Subcutaneous abdominal adipose tissue (tissue), 5 donors: Measurements from ENCODE around the gene RAB6A.
"Not testable (repeated sequence)": the region's sequence is repeated elsewhere in the genome, so short reads cannot be mapped to it uniquely, and the experiment has no call there.

Experiments used
- H3K27ac ChIP-seq: one replicate; pipeline ENCODE4 v1.7.0; 2013; ENCODE audit warnings: low read depth, mild to moderate bottlenecking, inconsistent platforms, low read length, moderate library complexity
- H3K27me3 ChIP-seq, 5 donors: one replicate each; pipeline ENCODE4 v1.7.0; 2013; ENCODE audit warnings: low read length in 5 of 5, inconsistent platforms in 1 of 5; ENCODE audit not compliant: control insufficient read depth in 5 of 5, insufficient read depth in 4 of 5
- H3K36me3 ChIP-seq, 5 donors: one replicate each; pipeline ENCODE4 v1.7.0; 2013; ENCODE audit warnings: low read length in 5 of 5; ENCODE audit not compliant: control insufficient read depth in 5 of 5, insufficient read depth in 5 of 5
- H3K4me1 ChIP-seq, 5 donors: one replicate each; pipeline ENCODE4 v1.7.0; 2013; ENCODE audit warnings: low read length in 5 of 5, mild to moderate bottlenecking in 3 of 5, moderate library complexity in 1 of 5; ENCODE audit not compliant: control insufficient read depth in 5 of 5, insufficient read depth in 5 of 5
- H3K4me3 ChIP-seq, 5 donors: one replicate each; pipeline ENCODE4 v1.7.0; 2013; ENCODE audit warnings: low read length in 5 of 5, low read depth in 1 of 5
- H3K9ac ChIP-seq, 5 donors: one replicate each; pipeline ENCODE4 v1.7.0; 2013; ENCODE audit warnings: low read length in 5 of 5, mild to moderate bottlenecking in 4 of 5, moderate library complexity in 3 of 5
- H3K9me3 ChIP-seq, 5 donors: one replicate each; pipeline ENCODE4 v1.7.0; 2013; ENCODE audit warnings: low read length in 5 of 5; ENCODE audit not compliant: control insufficient read depth in 5 of 5
- donor health status: healthy.
- donor health status: healthy.
- donor health status: healthy.
- donor health status: healthy.
- donor health status: healthy.

The RAB6A gene

GRCh38 chr11:73693899-73694525 lies 66.9 kb downstream of the RAB6A start:
- Histone ChIP-seq H3K4me1 (no peaks in the 10 kb centered on the region), H3K9me3 (no peaks in the 10 kb centered on the region), H3K27me3 (no peaks in the 10 kb centered on the region), H3K36me3 (peaks cover 4 to 14% (median 8%) of the 10 kb centered on the region in 5 donors), H3K4me3 (no peak overlapping the region), H3K9ac (no peak overlapping the region), H3K27ac (no peak overlapping the region)

- Histone ChIP-seq H3K9ac (no peak overlapping the region), H3K27ac (no peak overlapping the region), H3K36me3 (peaks cover 21 to 42% (median 30%) of the 10 kb centered on the region in 5 donors)
Observed at GRCh38 chr11:73680687-73681086, 80.2 kb downstream of the RAB6A start.

GRCh38 chr11:73676552-73676951 lies 84.3 kb downstream of the RAB6A start:
- peaks cover 14 to 33% (median 26%) of the 10 kb centered on the region in 5 donors for H3K36me3 ChIP-seq
- not testable (repeated sequence) for H3K9ac ChIP-seq, H3K27ac ChIP-seq, H3K9me3 ChIP-seq, H3K27me3 ChIP-seq, H3K4me1 ChIP-seq, H3K4me3 ChIP-seq

More at GRCh38 chr11:73680687-73681086, 80.2 kb downstream of the RAB6A start:
- H3K27me3 ChIP-seq, result no peaks in the 10 kb centered on the region
- H3K4me1 ChIP-seq, result no peaks in the 10 kb centered on the region
- H3K9me3 ChIP-seq, result no peaks in the 10 kb centered on the region
- no peak overlapping the region for H3K4me3 ChIP-seq

GRCh38 chr11:73671701-73672100 lies 89.2 kb downstream of the RAB6A start:
- Histone ChIP-seq H3K9ac (no peak overlapping the region), H3K36me3 (peaks cover 0 to 5% (median 4%) of the 10 kb centered on the region in 5 donors), H3K9me3 (no peaks in the 10 kb centered on the region), H3K27me3 (no peaks in the 10 kb centered on the region), H3K4me1 (no peaks in the 10 kb centered on the region), H3K4me3 (no peak overlapping the region), H3K27ac (no peak overlapping the region)

DNA sequence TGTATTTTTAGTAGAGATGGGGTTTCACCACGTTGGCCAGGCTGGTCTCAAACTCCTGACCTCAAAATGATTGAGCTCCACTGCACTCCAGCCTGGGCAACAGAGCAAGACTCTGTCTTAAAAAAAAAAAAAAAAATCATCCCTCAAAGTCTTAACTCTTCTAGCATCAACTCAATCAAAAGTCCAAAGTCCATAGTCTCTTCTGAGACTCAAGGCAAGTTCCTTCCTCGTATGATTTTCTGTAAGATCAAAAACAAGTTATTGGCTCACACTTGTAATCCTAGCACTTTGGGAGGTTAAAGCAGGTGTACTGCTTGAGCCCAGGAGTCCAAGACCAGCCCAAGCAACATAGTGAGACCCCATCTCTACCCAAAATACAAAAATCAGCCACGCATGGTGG lies 90.1 kb downstream of the RAB6A start:
- no peak overlapping the region for H3K27ac ChIP-seq

DNA sequence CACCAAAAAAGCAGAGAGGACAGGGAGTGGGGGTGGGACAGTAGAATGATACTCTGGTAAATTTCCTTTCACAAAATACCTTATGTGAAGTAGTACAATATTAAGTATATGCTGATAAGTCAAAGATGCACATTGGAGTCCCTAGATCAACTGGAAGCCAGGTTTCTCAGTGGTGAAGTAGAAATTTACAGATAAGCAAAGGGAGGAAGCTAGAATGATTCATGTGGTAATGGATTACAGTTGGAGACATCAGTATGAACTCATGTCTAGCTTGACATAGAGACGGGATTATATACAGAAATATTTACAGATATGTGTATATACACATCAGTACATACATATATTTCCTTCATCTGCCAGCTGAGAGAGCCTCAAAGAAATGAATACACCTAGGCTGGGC lies 93.0 kb downstream of the RAB6A start:
- peaks cover 0 to 2% (median 0%) of the 10 kb centered on the region in 5 donors for H3K36me3 ChIP-seq
- H3K9me3 ChIP-seq, result no peaks in the 10 kb centered on the region
- no peak overlapping the region for H3K27ac ChIP-seq
- no peak overlapping the region for H3K9ac ChIP-seq
- H3K4me1 ChIP-seq, result peaks cover 5 to 29% (median 13%) of the 10 kb centered on the region in 5 donors
- no peak overlapping the region for H3K4me3 ChIP-seq
- no peaks in the 10 kb centered on the region for H3K27me3 ChIP-seq

More for the DNA sequence above, 90.1 kb downstream of the RAB6A start:
- no peaks in the 10 kb centered on the region for H3K27me3 ChIP-seq
- H3K9ac ChIP-seq, result no peak overlapping the region
- no peak overlapping the region for H3K4me3 ChIP-seq
- peaks cover 0 to 2% (median 0%) of the 10 kb centered on the region in 5 donors for H3K4me1 ChIP-seq
- peaks cover 0 to 5% (median 4%) of the 10 kb centered on the region in 5 donors for H3K36me3 ChIP-seq
- no peaks in the 10 kb centered on the region for H3K9me3 ChIP-seq

DNA sequence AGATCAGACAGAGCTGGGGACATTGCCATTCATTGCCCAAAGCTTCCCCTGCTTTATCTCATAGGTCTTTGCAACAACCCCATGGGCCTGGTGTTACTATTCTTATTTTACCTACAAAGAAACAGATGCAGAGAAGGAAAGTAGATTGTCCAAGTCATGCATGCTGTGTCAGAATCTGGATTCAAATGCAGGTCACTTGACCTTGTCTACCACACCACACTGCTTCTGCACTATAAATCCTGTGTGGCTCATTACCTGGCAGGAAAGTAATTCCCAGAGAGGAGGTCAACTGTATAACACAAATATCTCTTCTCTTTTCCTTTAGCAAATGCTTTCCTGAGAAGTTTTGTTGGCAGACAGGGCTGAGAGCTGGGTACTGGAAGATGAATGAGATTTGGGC lies 96.0 kb downstream of the RAB6A start:
- H3K9ac ChIP-seq, result no peak overlapping the region
- no peak overlapping the region for H3K4me3 ChIP-seq
- no peaks in the 10 kb centered on the region for H3K27me3 ChIP-seq
- H3K4me1 ChIP-seq, result peaks cover 6 to 52% (median 25%) of the 10 kb centered on the region in 5 donors
- H3K27ac ChIP-seq, result no peak overlapping the region
- H3K9me3 ChIP-seq, result no peaks in the 10 kb centered on the region
- H3K36me3 ChIP-seq, result no peaks in the 10 kb centered on the region

- H3K9me3 ChIP-seq, result no peaks in the 10 kb centered on the region
- no peaks in the 10 kb centered on the region for H3K36me3 ChIP-seq
- H3K27me3 ChIP-seq, result no peaks in the 10 kb centered on the region
- H3K27ac ChIP-seq, result no peak overlapping the region
- H3K9ac ChIP-seq, result no peak overlapping the region
- H3K4me3 ChIP-seq, result no peak overlapping the region
- peaks cover 6 to 52% (median 25%) of the 10 kb centered on the region in 5 donors for H3K4me1 ChIP-seq
Observed at GRCh38 chr11:73663604-73664495, 97.0 kb downstream of the RAB6A start.

DNA sequence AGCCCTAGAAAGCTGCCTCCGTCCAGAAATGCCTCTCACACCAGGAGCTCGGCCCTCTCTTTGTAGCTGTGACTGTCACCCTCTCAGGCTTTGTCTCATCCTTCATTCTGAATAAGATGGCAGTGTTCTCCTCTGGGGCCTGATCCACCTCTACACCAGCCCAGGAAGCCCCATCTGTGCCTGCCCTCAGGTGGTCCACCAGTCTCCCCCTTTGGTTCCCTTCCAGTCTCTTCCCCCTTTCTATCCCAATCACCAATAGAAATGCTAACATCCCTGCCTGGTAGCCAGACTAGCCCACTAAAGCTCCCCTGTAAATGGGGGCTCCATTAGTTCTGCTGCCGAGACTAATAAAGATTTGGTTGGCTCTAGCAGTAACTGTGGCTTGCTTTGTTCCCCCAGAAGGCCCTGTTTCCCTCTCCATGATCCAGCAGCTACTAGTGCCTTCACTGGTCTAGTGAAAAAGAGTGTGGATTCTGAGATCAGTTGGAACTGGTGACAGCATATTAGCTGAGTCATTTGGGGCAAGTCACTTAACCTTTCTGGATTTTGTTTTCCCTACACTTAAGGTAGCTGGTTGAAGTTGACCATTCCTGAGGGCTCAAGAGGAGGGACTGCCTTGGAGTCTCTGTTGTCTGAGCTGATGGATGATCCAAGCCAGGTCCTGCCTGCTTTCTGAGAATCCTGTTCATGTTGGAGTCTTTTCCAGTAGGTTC lies 98.3 kb downstream of the RAB6A start:
- H3K9ac ChIP-seq, result no peak overlapping the region

More for the DNA sequence above, 98.3 kb downstream of the RAB6A start:
- Histone ChIP-seq H3K9me3 (no peaks in the 10 kb centered on the region), H3K36me3 (no peaks in the 10 kb centered on the region), H3K27me3 (no peaks in the 10 kb centered on the region), H3K4me1 (peaks cover 6 to 52% (median 25%) of the 10 kb centered on the region in 5 donors), H3K27ac (no peak overlapping the region), H3K4me3 (no peak overlapping the region)
